DOHH2 (cell line): ENCODE measurements around the gene SLC25A28.

ENCODE experiments used
- CTCF ChIP-seq: fragments of 200-600 bp; sonication (generic); IDR thresholded peaks from one replicate; pipeline ENCODE4 v1.5.1; 2014; ENCODE audit warnings: antibody characterized with exemption, mild to moderate bottlenecking, low read depth, low read length; ENCODE audit not compliant: poor library complexity, severe bottlenecking
- EZH2phosphoT487 ChIP-seq: fragments of 200-600 bp; sonication (generic); IDR thresholded peaks from 2 replicates; pipeline ENCODE4 v1.6.1; 2017; ENCODE audit warnings: borderline replicate concordance, mild to moderate bottlenecking, antibody characterized with exemption, low read length, moderate library complexity, mixed read lengths

GRCh38 chr10:99609186-99609585, 11.1 kb downstream of the SLC25A28 start:
- TF ChIP-seq CTCF (no peak), EZH2phosphoT487 (no peak)
